ENCODE data around the gene PMP22.

Gene PMP22

DNA sequence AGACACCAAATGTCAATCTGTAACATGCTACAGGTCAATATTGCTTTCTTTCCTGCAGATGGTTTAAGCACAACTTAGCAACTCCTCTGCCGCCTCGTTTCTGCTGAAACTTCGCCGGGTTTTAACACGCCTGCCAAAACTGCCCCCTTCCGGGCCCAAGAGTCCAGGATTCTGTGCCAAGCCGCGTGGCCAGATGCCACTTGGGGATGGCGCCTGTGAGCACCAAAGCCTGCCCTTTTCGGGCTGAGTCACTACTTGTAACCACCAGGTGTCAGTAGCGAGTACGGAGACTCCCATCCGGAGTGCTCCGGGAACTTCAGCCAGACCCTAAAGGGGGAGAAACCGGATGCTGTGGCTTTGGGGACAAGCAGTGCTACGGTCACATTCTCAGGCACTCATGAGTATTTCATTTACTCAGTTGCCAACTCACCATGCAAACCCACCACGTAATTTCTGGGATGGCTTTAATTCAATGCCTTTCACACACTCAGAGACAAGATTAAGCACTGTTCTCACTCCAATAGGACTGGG lies 7.8 kb downstream of the PMP22 start:
- H3K27ac ChIP-seq = no peak overlapping the region
- DNase-seq (ENCODE audit: low read depth, low spot score) = no peak

DNA sequence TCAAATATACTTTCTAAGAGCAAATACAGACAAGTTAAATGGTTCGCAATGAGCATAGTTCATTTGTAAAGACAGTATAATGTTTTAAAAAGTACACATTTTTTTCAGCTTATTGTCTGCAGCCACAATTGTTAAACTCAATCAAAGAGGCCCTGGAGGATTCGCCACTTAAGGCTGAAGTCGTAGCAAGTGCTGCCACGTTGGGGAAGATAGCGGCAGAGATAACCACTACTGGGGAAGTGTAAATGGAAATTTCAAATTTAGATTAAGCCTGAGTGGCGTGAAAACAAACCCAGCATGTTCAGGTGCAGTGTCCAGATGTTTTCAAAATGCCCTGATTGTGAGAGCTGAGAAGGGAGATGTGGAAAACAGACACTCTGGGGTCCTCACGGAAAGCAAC lies 8.4 kb downstream of the PMP22 start:
- DNase-seq (ENCODE audit: low read depth, low spot score) = no peak
- H3K27ac ChIP-seq = no peak overlapping the region

DNA sequence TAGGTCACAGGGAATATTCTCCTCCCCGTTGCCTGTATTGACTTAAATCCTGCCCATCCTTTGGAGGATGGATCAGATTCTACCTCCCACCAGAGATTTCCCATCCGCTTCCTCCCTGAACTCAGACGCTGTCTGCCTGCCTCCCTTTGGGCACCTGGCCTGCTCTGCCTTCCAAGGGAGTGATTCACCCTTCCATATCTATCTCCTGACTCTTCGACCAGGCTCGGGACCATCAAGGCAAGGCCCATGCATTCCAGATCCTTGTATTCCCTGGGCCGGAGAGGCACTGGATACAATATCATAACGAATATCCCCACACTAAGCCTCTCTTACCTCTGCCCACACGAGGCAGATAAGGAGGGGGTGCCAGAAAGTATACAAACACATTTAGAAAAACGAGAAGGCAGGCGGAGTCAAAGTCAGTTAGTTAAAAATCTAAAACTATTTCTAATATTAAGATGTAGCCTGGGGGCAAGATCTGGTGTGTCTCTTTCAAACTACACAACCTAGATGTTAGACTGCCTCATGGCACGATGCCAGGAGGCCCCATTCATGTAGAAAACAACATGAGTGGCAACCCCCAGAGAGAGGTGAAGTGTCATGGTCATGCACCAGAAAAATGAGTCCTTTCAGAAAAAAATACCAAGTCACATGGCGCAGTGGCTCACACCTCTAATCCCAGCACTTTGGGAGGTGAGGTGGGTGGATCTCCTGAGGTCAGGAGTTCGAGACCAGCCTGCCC lies 9.2 kb downstream of the PMP22 start:
- H3K27ac ChIP-seq = no peak overlapping the region
- no peak for DNase-seq (ENCODE audit: low read depth, low spot score)

DNA sequence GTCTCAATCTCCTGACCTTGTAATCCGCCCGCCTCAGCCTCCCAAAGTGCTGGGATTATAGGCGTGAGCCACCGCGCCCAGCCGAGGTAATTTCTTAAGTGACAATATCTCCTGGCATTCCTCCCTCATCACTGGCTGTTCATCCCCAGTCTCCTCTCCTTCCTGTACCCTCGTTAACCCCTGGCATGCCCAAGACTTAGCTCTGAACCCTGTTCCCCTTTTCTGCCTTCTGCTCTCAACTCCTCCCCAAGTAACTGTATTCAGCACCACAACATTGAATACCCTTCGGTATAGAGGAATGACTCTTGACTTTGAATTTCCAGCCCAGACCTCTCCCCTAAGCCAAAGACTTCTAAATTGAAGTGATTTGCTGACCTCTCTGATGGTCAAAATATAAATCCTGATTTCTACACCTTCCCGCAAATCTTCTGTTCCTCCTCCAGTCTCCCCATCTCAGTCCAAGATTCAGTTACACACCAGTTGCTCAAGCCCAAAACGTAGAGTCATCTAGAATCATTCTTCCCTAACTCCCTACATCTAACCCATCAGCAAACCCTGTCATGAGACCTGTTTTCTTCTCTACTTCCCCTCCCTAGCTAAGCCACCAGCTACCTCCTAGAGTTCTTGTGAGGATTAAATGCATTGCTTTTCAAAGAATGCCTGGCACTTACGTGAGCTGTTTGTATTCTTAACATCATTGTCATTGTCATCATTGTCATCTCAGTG lies 14.8 kb downstream of the PMP22 start:
- H3K27ac ChIP-seq = no peak overlapping the region
- DNase-seq (ENCODE audit: low read depth, low spot score) = no peak

DNA sequence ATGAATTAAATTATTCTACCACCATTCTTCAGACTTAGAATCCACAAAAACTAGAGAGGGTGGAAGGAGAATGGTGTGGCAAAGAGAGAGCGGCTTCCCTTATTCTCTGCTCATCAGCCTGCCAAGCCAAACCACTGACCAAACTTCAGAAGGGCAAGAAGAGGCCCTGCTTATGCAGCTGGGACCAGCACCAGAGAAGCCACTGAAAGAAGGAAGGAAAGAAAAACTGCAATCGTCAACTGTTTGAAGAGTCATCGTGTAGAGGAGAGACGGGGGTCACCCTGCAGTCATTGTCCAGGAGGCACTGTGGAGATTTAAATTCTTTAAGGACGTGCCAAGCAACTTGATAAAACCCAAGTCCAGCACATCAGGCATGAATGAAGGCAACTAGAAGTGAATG lies 15.6 kb downstream of the PMP22 start:
- DNase-seq (ENCODE audit: low read depth, low spot score) = no peak

DNA sequence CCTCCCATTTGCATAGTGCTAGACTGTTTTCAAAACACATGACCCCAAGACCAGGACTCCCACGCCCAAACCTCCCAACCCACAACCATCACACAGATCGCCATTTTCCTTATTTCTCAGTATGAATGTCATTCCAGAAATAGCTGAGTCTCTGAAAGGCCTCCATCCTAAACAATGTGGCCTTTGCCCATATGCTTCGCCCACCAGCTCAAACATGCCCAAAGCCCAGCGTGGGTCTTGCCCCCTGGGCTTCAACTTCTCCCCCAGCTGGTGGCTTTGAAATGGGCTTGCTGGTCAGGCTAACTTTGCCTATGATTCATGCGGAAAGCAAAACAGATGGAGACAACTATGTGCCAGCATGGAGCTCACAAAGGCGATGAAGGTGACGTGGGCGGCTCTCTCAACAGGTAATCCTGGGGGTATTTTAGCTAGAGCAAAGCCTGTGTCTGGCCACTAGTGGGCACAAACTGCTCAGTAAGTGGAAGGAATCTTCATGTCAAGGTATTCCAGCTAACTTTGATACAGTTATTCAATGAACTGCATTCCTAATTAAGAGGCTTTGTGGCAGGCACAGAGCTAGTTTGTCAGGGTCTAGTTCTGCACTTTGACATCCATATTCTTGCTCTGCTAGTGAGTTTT lies 17.1 kb downstream of the PMP22 start:
- no peak overlapping the region for H3K27ac ChIP-seq
- no peak for DNase-seq (ENCODE audit: low read depth, low spot score)

More for the DNA sequence above, 15.6 kb downstream of the PMP22 start:
- H3K27ac ChIP-seq = no peak overlapping the region

DNA sequence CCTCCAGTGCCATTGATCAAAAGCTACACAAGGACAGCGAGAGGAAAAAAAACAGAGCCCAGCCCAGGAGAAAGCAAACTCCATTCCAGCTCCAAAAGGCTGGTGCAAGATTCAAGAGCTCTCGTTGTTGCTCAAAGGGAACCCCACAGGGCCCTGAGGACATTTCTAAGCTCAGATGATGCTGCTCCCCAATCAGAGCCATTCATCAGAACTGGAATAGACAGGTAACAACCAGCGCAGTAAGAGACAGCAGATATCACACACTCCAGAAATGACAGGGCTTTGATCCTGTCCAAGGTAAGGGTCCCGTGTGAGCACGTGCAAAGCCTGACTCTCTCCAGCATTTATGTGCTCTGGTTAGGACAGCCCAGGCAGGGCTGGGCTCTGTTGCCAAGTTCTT lies 20.1 kb downstream of the PMP22 start:
- no peak overlapping the region for H3K27ac ChIP-seq
- DNase-seq (ENCODE audit: low read depth, low spot score) = no peak

DNA sequence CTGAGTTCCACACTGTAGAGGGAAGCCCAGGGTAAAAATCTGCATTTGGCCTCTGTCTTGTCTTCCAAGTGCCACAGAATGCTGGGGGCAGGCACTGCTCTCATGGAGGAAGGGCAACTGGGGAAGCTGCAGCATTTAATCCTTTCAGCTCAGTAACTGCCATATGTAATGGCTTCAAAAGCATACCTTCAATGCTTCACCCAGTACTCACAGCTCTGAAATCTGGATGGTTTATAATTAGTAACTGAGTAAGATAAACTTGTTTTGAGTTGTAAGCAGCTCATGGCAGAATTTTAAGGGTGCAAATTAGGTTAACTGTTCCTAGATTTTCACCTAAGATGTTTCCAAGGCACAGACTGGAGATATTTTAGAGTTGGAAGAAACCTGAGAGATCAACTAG lies 24.5 kb downstream of the PMP22 start:
- no peak overlapping the region for H3K27ac ChIP-seq
- DNase-seq (ENCODE audit: low read depth, low spot score) = no peak

DNA sequence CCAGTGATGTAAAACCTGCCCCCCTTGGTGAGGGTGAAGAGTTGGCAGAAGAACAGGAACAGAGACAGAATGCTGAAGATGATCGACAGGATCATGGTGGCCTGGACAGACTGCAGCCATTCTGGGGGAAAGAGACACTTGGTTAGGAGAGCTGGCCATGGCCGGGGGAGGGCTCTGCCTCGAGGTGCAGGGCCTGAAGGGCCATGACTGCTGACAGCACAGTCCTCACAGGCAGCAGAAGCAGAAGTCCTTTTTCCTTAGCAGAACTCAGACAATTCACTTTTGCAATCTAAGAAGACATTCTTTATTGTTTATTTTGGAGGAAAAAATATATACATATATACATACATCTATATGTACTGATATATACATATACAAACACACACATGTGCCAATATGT lies 25.6 kb downstream of the PMP22 start:
- no peak for DNase-seq (ENCODE audit: low read depth, low spot score)

DNA sequence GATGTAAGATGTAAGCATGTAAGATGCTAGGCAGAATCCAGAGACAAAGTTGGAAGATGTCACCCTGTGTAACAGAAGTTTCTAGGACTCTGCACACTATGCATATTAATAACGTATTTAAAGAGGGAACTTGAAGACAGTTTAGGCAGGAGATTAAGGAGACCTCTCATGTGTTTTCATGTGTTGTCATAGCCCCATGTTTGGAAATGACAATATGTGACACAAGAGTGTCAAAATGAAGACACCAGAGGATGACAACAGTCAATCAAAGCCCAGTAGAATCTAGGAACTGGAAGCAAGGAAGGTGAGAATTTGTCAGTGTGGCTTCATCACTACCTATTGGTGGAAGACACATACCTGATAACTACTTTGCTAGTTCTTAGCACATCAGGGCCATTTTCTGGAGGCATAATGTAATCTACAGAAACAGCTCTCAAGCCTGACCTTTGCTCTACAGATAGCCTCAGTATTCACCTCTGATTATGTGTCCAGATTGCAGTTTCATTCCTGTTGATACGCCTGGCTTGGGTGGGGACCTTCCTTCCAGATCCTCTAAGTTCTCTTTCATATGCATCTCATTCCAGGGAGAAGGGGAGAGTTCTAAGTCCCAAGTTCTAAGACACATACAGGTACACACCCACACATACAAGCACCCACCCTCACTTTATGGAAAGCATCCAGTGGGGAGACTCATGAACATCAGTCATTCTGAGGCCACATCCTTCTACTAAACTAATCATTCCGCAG lies 26.3 kb downstream of the PMP22 start:
- DNase-seq (ENCODE audit: low read depth, low spot score) = no peak

More for the DNA sequence above, 25.6 kb downstream of the PMP22 start:
- no peak overlapping the region for H3K27ac ChIP-seq

DNA sequence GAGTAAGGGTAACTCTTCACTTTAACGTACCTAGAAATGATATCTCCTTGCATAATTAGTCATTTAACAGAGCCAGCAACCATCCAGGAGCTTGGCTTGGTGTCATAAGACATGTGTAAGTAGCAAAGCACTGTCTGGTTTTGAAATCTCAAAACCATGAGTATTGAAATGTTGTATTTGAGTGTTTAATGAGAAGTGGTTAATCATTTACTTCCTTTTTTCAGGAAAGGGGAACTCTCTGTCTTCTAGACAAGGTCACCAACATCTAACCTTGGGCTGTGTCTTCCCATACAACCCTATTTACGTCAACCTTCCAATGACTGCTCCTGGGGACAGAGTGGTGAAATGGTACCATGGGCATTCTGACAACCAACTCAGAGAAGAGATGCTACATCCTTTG lies 27.1 kb downstream of the PMP22 start:
- DNase-seq (ENCODE audit: low read depth, low spot score) = no peak
- H3K27ac ChIP-seq = no peak overlapping the region

More for the DNA sequence above, 26.3 kb downstream of the PMP22 start:
- no peak overlapping the region for H3K27ac ChIP-seq

DNA sequence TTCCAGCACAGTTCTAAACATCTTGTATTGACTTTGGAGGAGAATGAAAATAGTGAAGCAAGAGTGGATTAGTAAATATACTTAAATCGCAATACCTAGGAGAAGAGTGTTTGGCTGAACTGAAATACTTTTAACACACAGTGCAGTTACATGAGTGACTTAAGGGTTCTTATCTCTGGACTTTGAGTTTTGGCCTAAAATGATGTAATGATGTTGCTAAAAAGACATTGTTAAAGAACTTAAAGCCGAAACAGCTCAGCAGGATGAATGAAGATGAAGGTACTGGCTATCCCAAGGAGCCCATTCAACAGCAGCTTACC lies 28.1 kb downstream of the PMP22 start:
- DNase-seq (ENCODE audit: low read depth, low spot score) = no peak
- H3K27ac ChIP-seq = no peak overlapping the region

DNA sequence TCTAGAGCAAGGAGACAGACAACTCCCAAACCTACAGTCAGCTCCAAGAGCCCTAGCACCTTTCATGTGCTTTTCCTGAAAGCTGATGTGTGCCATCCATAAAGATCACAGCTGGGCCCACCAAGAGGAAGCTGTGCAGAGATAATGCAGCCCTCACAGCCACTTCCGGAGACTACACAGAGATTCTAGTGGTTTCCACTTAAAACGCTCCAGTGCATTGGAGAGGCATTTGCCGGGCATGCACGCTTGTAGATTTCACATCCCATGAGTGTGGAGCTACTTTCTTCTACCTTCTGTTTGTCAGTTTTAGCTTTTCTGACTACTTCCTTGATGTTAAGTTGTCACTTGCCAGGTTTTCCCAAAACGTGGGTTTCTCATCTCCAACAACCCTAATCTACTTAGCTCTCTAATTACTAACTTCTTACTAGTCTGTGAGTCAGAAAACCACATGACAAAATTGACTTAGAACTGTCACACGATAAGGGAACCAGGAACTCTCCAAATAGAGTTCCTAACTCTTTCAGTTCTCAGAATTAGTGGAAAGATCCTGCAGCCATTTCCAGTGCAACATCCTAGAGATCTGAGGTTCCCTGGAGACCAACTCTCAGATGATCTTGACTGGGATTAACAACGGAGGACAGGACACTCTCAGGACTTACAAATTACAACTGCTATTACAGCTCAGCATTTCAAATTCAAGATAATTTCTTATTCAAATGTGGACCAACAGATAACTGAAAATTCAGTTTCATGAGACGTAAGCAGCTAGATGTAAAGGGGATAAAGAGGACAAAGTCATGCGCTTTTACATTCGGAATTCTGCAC lies 28.6 kb downstream of the PMP22 start:
- no peak overlapping the region for H3K27ac ChIP-seq
- no peak for DNase-seq (ENCODE audit: low read depth, low spot score)

DNA sequence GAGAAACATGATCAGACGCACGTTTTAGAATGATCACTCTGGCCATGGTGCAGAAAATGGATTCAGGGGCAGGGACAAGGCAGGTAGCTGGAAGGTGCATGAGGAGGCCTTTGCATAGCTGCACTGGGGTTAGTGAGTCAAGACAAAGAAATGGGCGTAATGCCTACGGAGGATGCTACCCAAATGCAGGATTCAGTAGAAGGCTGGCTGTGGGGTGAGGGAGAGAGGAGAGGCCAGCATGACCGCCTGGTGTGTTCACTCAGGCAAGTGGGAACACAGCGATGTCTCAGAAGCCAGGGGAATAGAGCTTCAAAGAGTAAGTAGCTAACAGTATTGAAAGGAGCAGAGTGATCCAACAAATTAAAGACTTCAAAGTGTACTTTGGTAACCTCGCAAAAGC lies 31.2 kb downstream of the PMP22 start:
- no peak for DNase-seq (ENCODE audit: low read depth, low spot score)
- H3K27ac ChIP-seq = no peak overlapping the region

DNA sequence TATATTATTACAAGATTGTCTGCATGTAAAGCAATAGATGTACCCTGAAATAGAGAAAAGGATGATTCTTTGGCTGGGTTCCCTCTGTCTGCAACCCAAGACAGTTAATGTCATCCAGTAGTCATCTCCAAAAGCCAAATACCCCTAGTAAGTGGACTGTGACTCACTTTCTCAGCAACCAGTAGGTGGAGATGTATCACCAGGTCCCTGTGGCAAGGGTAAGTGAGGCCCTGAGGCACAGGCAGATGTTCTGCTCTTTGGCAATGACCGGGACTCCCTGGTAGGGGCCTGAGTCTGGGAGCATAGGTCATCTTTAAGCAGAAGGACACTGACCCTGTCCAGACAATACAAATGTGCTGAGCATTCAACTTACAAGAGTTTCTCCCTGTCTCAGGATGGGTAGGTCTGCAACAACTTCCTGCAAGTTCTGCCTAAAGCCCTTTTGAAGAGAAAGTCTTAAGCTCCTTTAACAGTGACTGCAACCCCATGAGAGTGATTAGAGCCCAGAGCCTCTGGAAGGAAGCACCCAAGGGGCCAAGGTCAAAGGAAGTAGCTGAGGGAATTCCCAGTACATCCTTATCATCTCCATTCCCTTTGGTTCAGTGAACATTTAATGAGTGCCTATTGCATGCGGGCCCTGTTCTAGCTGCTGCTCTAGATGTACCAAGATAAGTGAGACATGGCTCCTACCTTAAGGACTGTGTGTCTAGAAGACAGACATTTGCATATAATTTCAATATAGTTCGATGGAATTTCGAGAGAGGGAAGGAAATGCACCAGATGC lies 31.9 kb downstream of the PMP22 start:
- peak; percentile 10 for DNase-seq (ENCODE audit: low read depth, low spot score)
- H3K27ac ChIP-seq = no peak overlapping the region

DNA sequence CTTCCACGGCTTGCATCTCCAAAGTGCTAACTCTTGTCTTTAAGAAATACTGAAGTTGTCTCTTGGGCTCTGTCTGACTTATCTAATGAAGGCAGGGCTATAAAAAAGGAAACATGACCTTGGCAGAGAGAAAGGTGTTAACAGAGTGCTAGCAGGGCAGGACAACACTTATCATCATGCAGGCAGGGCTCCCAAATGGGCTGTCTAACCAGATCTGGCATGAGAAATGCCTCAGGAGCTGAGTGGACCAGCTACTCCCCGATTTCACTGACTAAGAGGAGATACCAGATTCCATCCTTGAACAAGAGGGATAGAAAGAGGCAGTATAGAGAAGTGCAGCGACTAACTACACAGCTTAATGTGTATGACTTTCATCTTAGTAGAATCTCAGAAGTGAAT lies 32.6 kb downstream of the PMP22 start:
- H3K27ac ChIP-seq = no peak overlapping the region

DNA sequence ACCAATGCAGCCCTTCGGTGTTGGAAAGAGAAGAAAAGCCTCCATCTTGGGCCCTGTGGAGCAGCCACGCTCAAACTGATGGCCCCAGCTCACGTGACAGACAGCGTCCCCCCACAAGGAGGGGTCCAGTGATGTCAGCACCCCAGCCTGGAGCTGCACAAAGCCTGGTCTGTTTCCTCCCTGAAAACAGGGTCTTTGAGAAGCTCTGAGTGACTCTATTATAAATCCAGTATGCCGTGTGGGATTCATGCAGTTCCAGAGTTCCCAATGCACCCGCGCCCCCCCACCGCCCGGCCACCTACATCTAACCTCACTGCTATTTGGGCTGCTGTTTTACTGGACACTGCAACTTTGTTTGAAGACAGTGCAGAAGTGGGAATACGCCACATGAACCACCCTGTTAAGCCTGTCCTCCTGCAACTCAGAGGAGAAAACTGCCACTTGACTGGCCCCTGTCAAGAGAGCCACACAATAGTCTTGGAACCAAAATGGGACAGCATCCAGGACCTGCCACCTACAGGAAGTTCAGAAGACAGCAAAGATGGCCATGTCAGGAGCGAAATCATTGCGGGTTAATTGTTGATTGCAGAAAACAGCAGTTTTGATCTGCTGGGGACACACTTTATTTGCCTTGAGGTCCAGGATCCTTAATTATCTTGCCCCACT lies 33.1 kb downstream of the PMP22 start:
- no peak for DNase-seq (ENCODE audit: low read depth, low spot score)
- no peak overlapping the region for H3K27ac ChIP-seq

More for the DNA sequence above, 32.6 kb downstream of the PMP22 start:
- DNase-seq (ENCODE audit: low read depth, low spot score) = no peak

DNA sequence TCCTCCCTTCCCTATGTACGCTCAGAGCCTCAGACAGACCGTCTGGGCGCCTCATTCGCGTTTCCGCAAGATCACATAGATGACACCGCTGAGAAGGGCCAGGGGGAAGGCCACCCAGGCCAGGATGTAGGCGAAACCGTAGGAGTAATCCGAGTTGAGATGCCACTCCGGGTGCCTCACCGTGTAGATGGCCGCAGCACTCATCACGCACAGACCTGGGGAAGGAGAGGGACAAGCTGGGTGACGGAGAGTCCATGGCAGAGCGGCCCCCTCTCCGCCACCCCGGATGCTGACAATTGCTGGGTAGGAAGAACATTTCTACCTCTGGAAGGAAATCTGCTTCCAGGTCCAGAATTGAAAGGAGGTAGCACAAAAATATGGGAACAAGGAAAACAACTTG lies 34.3 kb downstream of the PMP22 start:
- no peak overlapping the region for H3K27ac ChIP-seq
- DNase-seq (ENCODE audit: low read depth, low spot score) = no peak
